Right renal cortex interstitium (tissue), 3 donors: Measurements from ENCODE around the gene METTL1. TPM values are rescaled to one million over a fixed set of nuclear protein-coding genes. Genes with fewer than 3 reads are reported as not detected.

ENCODE experiments used
- DNase-seq, 3 donors: peaks; one replicate each; pipeline ENCODE4 v3.0.0-alpha.2; 2013; ENCODE audit warnings: low read depth in 3 of 3, low spot score in 2 of 3
- polyA plus RNA-seq, 3 donors: library from polyadenylated mRNA; unstranded; fragments of 120-200 nt; gene quantifications; one replicate each; pipeline ENCODE4 v1.2.1, GENCODE V29; 2013; ENCODE audit not compliant: insufficient read length in 3 of 3

The METTL1 gene
- polyA plus RNA-seq, 3 donors: 31.6 to 33.1 (median 33.0) TPM

- no peak for DNase-seq
These were observed 16.2 kb downstream of the METTL1 start for GRCh38 chr12:57755454-57756372.

- no peak for DNase-seq
These were observed 16.8 kb downstream of the METTL1 start for GRCh38 chr12:57755194-57755453.

- no peak for DNase-seq
These were observed 17.3 kb downstream of the METTL1 start, which contains the start of gene MARCHF9 for GRCh38 chr12:57754411-57755193. Gene MARCHF9, plus strand, starts transcription at chr12:57755103. Its CDS starts 426 bp downstream, at chr12:57755529.

- DNase-seq: no peak
These were observed 18.1 kb downstream of the METTL1 start for GRCh38 chr12:57753756-57754337.

- no peak for DNase-seq
These were observed 19.3 kb downstream of the METTL1 start for GRCh38 chr12:57752668-57753000.

GRCh38 chr12:57751788-57752667 is 19.9 kb downstream of the METTL1 start, which contains the start of gene CDK4:
Gene CDK4, minus strand, starts transcription at chr12:57752310. Its CDS starts 593 bp downstream, at chr12:57751717.
- DNase-seq: peak; percentile 94 to 97 (median 94)

- DNase-seq: no peak
These were observed 20.5 kb downstream of the METTL1 start for GRCh38 chr12:57751432-57751787.

- no peak for DNase-seq
These were observed 21.1 kb downstream of the METTL1 start for GRCh38 chr12:57750561-57751431.

GRCh38 chr12:57749061-57749460 is 22.8 kb downstream of the METTL1 start:
- DNase-seq: no peak

- DNase-seq: no peak
These were observed 25.9 kb downstream of the METTL1 start for GRCh38 chr12:57746025-57746424.

- DNase-seq: no peak
These were observed 26.4 kb downstream of the METTL1 start for GRCh38 chr12:57745485-57745881.

- peak; percentile 96 to 99 (median 98) for DNase-seq
These were observed 27.0 kb downstream of the METTL1 start, which contains the start of gene TSPAN31 for GRCh38 chr12:57744777-57745484. Gene TSPAN31, plus strand, starts transcription at chr12:57745039. Its CDS starts 116 bp downstream, at chr12:57745155.

GRCh38 chr12:57744194-57744776 is 27.6 kb downstream of the METTL1 start:
- DNase-seq: peak in 2 of 3 donors; percentile 77 to 80

- DNase-seq: no peak
These were observed 28.1 kb downstream of the METTL1 start for GRCh38 chr12:57743769-57744168.

- DNase-seq: no peak
These were observed 29.8 kb downstream of the METTL1 start for GRCh38 chr12:57741844-57742738.

- DNase-seq: no peak
These were observed 30.5 kb downstream of the METTL1 start for GRCh38 chr12:57741413-57741789.

- DNase-seq: no peak
These were observed 31.1 kb downstream of the METTL1 start for GRCh38 chr12:57740656-57741412.
